Trophoblast cell (in vitro differentiated cells and primary cell): ENCODE data around the gene SGCB.
A peak's percentile ranks its signal among the peaks of the same experiment; 100 is the strongest.

Experiments
- DNase-seq, 2 donors: peaks; one replicate each; pipeline ENCODE4 v3.0.0-alpha.2; 2016
- H2AFZ ChIP-seq: 2 replicates; pipeline ENCODE4 v1.6.1; 2013; ENCODE audit warnings: low read length, moderate library complexity, mild to moderate bottlenecking; ENCODE audit not compliant: insufficient read depth, poor library complexity
- H2AK5ac ChIP-seq: 2 replicates; pipeline ENCODE4 v1.6.1; 2013; ENCODE audit warnings: mild to moderate bottlenecking, low read length
- H2BK120ac ChIP-seq: 2 replicates; pipeline ENCODE4 v1.6.1; 2013; ENCODE audit warnings: low read length, mild to moderate bottlenecking, moderate library complexity; ENCODE audit not compliant: insufficient read depth, poor library complexity
- H2BK12ac ChIP-seq: 2 replicates; pipeline ENCODE4 v1.6.1; 2013; ENCODE audit warnings: mild to moderate bottlenecking, low read length, moderate library complexity
- H2BK5ac ChIP-seq: 2 replicates; pipeline ENCODE4 v1.6.1; 2013; ENCODE audit warnings: low read length, low read depth, moderate library complexity, mild to moderate bottlenecking; ENCODE audit not compliant: poor library complexity
- H3K14ac ChIP-seq: 2 replicates; pipeline ENCODE4 v1.6.1; 2013; ENCODE audit warnings: mild to moderate bottlenecking, low read length
- H3K18ac ChIP-seq: 2 replicates; pipeline ENCODE4 v1.6.1; 2013; ENCODE audit warnings: mild to moderate bottlenecking, low read length
- H3K23ac ChIP-seq: 2 replicates; pipeline ENCODE4 v1.6.1; 2013; ENCODE audit warnings: low read length
- H3K27ac ChIP-seq: 2 replicates; pipeline ENCODE4 v1.5.1; 2013; ENCODE audit warnings: low read depth, mild to moderate bottlenecking, inconsistent platforms, low read length, moderate library complexity
- H3K27me3 ChIP-seq: 2 replicates; pipeline ENCODE4 v1.6.1; 2013; ENCODE audit warnings: inconsistent platforms, mild to moderate bottlenecking, low read length, moderate library complexity; ENCODE audit not compliant: insufficient read depth
- H3K36me3 ChIP-seq, 2 experiments: 1 replicate in 1 of 2; 2 replicates in 1 of 2; pipeline ENCODE4 v1.6.1; 2013; ENCODE audit warnings: low read length in 2 of 2, mild to moderate bottlenecking in 2 of 2, moderate library complexity in 1 of 2; ENCODE audit not compliant: insufficient read depth in 2 of 2, control insufficient read depth in 1 of 2
- H3K4ac ChIP-seq: 2 replicates; pipeline ENCODE4 v1.6.1; 2013; ENCODE audit warnings: low read depth, mild to moderate bottlenecking, low read length, moderate library complexity
- H3K4me1 ChIP-seq, 2 experiments: 1 replicate in 1 of 2; 2 replicates in 1 of 2; pipeline ENCODE4 v1.6.1; 2013; ENCODE audit warnings: low read length in 2 of 2, mild to moderate bottlenecking in 2 of 2, moderate library complexity in 1 of 2; ENCODE audit not compliant: insufficient read depth in 2 of 2, control insufficient read depth in 1 of 2
- H3K4me2 ChIP-seq: 2 replicates; pipeline ENCODE4 v1.6.1; 2013; ENCODE audit warnings: inconsistent platforms, mild to moderate bottlenecking, low read length, moderate library complexity
- H3K4me3 ChIP-seq: 2 replicates; pipeline ENCODE4 v1.5.1; 2013; ENCODE audit warnings: mild to moderate bottlenecking, low read depth, low read length, inconsistent platforms
- H3K79me1 ChIP-seq: one replicate; pipeline ENCODE4 v1.6.1; 2013; ENCODE audit warnings: low read length
- H3K79me2 ChIP-seq: 2 replicates; pipeline ENCODE4 v1.6.1; 2013; ENCODE audit warnings: low read length, mild to moderate bottlenecking; ENCODE audit not compliant: control insufficient read depth, insufficient read depth, poor library complexity
- H3K9ac ChIP-seq: 2 replicates; pipeline ENCODE4 v1.6.1; 2013; ENCODE audit warnings: mild to moderate bottlenecking, low read length
- H3K9me3 ChIP-seq: 2 replicates; pipeline ENCODE4 v1.6.1; 2013; ENCODE audit warnings: low read depth, mild to moderate bottlenecking, control low read depth, inconsistent platforms, low read length; ENCODE audit not compliant: insufficient read depth
- H4K12ac ChIP-seq: 2 replicates; pipeline ENCODE4 v1.6.1; 2013; ENCODE audit warnings: low read depth, mild to moderate bottlenecking, low read length, moderate library complexity
- H4K8ac ChIP-seq: 2 replicates; pipeline ENCODE4 v1.6.1; 2013; ENCODE audit warnings: low read depth, mild to moderate bottlenecking, low read length, moderate library complexity
- H4K91ac ChIP-seq: one replicate; pipeline ENCODE4 v1.6.1; 2013; ENCODE audit warnings: low read depth, mild to moderate bottlenecking, low read length, moderate library complexity
- WGBS: extraction: QIAGEN DNeasy Blood & Tissue Kit; methylation state at CpG from one replicate; pipeline ENCODE4 v1.1.7; 2013; ENCODE audit warnings: missing lambda C conversion rate; ENCODE audit not compliant: insufficient read length, insufficient coverage; ENCODE audit errors: extremely low coverage; 5-methylcytosine and 5-hydroxymethylcytosine counted together

SGCB gene

DNA sequence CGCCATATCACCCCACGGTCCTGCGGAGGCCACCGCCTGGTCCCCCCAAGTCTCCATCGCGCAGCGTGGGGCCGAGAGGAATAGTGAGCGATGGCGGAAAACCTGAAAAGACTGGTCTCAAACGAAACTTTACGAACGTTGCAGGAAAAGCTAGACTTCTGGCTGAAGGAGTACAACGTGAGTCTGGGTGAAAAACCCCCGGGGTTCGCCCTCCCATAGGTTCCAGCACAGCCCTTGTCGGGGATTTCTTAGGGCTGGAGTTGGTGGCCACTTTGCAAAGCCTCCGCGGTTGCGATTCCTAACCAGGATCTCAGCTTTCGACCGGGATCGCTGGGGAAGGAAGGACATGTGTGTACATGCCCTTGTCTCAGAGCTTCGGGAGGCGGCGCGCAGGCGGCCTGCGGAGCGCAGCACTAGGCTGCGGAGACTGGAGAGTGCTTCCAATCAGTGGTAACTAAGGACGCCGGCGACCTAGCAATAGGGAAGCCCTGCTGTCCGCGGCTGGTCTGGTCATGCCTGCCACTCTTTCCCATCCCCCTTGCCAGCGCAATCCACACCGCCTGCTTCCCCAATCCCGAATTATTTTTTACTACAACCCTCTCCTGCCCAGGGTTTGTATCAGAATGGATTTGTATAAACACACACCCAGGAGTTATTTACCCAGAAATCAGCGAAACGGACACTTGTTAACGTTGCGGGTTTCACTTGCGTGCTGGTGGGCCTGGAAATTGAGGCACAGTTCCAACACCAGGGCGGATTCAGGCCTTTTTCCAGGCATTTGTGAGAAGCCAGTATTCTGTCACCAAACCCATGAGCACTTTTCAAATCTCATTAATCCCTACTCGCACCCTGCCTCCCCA lies 13.7 kb upstream of the SGCB start:
- DNase-seq: peak; percentile 62 to 78
- Histone ChIP-seq H3K9ac (peak overlapping the region; percentile 85), H3K27ac (peak overlapping the region; percentile 74), H2BK12ac (peak overlapping the region; percentile 64), H3K9me3 (no peaks in the 10 kb centered on the region), H3K4ac (peak overlapping the region; percentile 5), H3K23ac (no peak overlapping the region), H4K12ac (peak overlapping the region; percentile 89), H3K4me1 (peaks cover 0 to 5% of the 10 kb centered on the region in 2 experiments), H2BK5ac (peak overlapping the region; percentile 89), H2AK5ac (no peak overlapping the region), H4K91ac (peak overlapping the region; percentile 82), H3K18ac (peak overlapping the region; percentile 66), H3K79me1 (peaks cover 12% of the 10 kb centered on the region), H4K8ac (peak overlapping the region; percentile 81), H3K79me2 (peaks cover 10% of the 10 kb centered on the region), H3K14ac (peak overlapping the region; percentile 58), H3K4me3 (peak overlapping the region; percentile 81), H3K36me3 (no peaks in the 10 kb centered on the region), H2AFZ (peak overlapping the region; percentile 85), H3K27me3 (no peaks in the 10 kb centered on the region), H2BK120ac (peak overlapping the region; percentile 73), H3K4me2 (peak overlapping the region; percentile 89)
- WGBS: no CpG with 5 or more reads among the region's 46 CpGs

DNA sequence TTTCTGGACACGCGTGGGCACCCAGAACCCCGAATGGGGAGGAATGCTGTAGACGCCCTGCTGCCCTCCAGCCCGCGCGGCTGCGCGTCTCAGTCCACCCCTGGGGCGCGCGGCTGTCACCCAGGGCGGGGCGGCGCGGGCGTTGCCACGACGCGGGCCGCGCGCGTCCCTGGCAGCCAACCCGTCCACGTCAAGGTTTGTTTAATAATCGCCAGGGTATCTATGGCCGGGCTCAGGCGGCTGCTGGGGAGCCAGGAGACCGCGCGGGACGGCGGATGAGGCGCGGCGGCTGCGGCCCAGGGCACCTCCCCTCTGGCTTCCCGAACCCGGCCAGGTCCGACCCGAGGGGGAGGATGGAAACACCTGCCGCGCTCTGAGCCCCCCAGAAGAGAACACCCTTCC lies 13.1 kb upstream of the SGCB start, which contains the start of gene SPATA18:
SPATA18 (plus strand) TSS at position 92 of the 402 bp plus-strand sequence. CDS start 401 bp downstream, outside the sequence.
- no peak for DNase-seq
- Histone ChIP-seq H3K4ac (peak within 1 kb of the TSS; percentile 19), H3K27ac (peak within 1 kb of the TSS; percentile 74), H3K9ac (peak within 1 kb of the TSS; percentile 85), H4K8ac (peak within 1 kb of the TSS; percentile 81), H2BK120ac (peak within 1 kb of the TSS; percentile 73), H3K4me3 (peak within 1 kb of the TSS; percentile 81), H4K91ac (peak within 1 kb of the TSS; percentile 82), H3K23ac (no peak within 1 kb of the TSS), H3K79me2 (peaks cover 10% of the 10 kb centered on the region), H2AFZ (peak within 1 kb of the TSS; percentile 85), H3K36me3 (no peaks in the 10 kb centered on the region), H3K18ac (peak within 1 kb of the TSS; percentile 66), H4K12ac (peak within 1 kb of the TSS; percentile 89), H3K14ac (peak within 1 kb of the TSS; percentile 58), H3K27me3 (no peaks in the 10 kb centered on the region), H2BK5ac (peak within 1 kb of the TSS; percentile 89), H2AK5ac (no peak within 1 kb of the TSS), H3K4me2 (peak within 1 kb of the TSS; percentile 89), H3K79me1 (peaks cover 12% of the 10 kb centered on the region), H3K9me3 (no peaks in the 10 kb centered on the region), H2BK12ac (peak within 1 kb of the TSS; percentile 65), H3K4me1 (peaks cover 0 to 5% of the 10 kb centered on the region in 2 experiments)
- WGBS: no CpG with 5 or more reads among the region's 44 CpGs

DNA sequence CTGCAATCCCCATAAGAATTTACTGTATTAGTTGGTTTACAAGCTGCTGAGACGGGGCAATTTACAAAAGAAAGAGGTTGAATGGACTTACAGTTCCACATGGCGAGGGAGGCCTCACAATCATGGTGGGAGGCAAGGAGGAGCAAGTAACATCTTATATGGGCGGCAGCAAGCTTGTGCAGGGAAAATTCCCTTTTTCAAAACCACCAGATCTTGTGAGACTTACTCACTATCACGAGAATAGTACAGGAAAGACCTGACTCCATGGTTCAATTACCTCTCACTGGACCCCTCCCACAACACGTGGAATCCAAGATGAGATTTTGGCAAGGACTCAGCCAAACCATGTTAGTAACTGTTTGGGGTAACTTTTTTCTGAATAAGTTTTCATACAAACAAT lies 11.2 kb upstream of the SGCB start:
- H4K12ac ChIP-seq: no peak overlapping the region
- no peak overlapping the region for H2BK5ac ChIP-seq
- no peaks in the 10 kb centered on the region for H3K9me3 ChIP-seq
- H4K91ac ChIP-seq: no peak overlapping the region
- no peak overlapping the region for H2AFZ ChIP-seq
- H2AK5ac ChIP-seq: no peak overlapping the region
- H2BK12ac ChIP-seq: no peak overlapping the region
- peaks cover 0 to 5% of the 10 kb centered on the region in 2 experiments for H3K4me1 ChIP-seq
- no peak overlapping the region for H3K27ac ChIP-seq
- H3K4me3 ChIP-seq: no peak overlapping the region
- no peaks in the 10 kb centered on the region for H3K36me3 ChIP-seq
- no peak overlapping the region for H3K14ac ChIP-seq
- H3K18ac ChIP-seq: no peak overlapping the region
- no peak overlapping the region for H3K4ac ChIP-seq
- H3K27me3 ChIP-seq: no peaks in the 10 kb centered on the region
- DNase-seq: no peak
- peaks cover 10% of the 10 kb centered on the region for H3K79me2 ChIP-seq
- WGBS: no CpG with 5 or more reads among the region's 5 CpGs
- H3K9ac ChIP-seq: no peak overlapping the region
- H3K23ac ChIP-seq: no peak overlapping the region
- no peak overlapping the region for H3K4me2 ChIP-seq
- H2BK120ac ChIP-seq: no peak overlapping the region
- no peak overlapping the region for H4K8ac ChIP-seq
- peaks cover 12% of the 10 kb centered on the region for H3K79me1 ChIP-seq

DNA sequence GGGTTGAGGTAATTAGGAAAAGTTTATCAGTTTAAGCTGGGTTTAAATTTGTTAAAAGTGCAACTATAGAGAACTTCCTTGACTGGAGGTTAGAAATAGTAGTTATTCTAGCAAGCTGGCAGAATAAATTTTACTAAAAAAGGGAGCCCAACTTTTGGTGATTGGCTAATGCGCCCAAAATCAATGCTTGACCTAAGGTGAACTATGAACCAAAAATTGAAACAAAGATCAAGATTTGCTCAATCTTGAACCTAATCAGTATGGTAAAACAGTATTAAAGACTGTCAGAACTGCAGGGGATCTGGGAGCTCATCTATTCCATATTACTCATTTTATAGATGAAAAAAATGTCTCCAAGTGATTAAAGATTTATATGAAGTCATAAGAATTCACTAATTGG lies 6.9 kb upstream of the SGCB start:
- H3K27me3 ChIP-seq: no peaks in the 10 kb centered on the region
- no peaks in the 10 kb centered on the region for H3K79me1 ChIP-seq
- no peak overlapping the region for H3K9ac ChIP-seq
- H2BK12ac ChIP-seq: no peak overlapping the region
- H3K79me2 ChIP-seq: no peaks in the 10 kb centered on the region
- no peak overlapping the region for H3K14ac ChIP-seq
- H3K36me3 ChIP-seq: no peaks in the 10 kb centered on the region
- H3K4ac ChIP-seq: no peak overlapping the region
- no peak overlapping the region for H3K4me2 ChIP-seq
- H2BK5ac ChIP-seq: no peak overlapping the region
- H3K9me3 ChIP-seq: no peaks in the 10 kb centered on the region
- no peak overlapping the region for H3K27ac ChIP-seq
- H3K18ac ChIP-seq: no peak overlapping the region
- H2AK5ac ChIP-seq: no peak overlapping the region
- H4K8ac ChIP-seq: no peak overlapping the region
- H4K12ac ChIP-seq: no peak overlapping the region
- no peak overlapping the region for H3K23ac ChIP-seq
- no CpG with 5 or more reads among the region's 1 CpG for WGBS
- no peaks in the 10 kb centered on the region for H3K4me1 ChIP-seq
- H2BK120ac ChIP-seq: no peak overlapping the region
- H2AFZ ChIP-seq: no peak overlapping the region
- no peak overlapping the region for H4K91ac ChIP-seq
- H3K4me3 ChIP-seq: no peak overlapping the region
- no peak for DNase-seq
